ENCODE measurements around the gene TNFRSF4. TPM values are rescaled to one million over a fixed set of nuclear protein-coding genes. Genes with fewer than 3 reads are reported as not detected.

The TNFRSF4 gene
- polyA plus RNA-seq, 2 of the 4 experiments (the other 2 are of a cell fraction) = not detected

GRCh38 chr1:1189111-1189510 is 24.8 kb downstream of the TNFRSF4 start:
- H3K9me3 ChIP-seq = no peaks in the 10 kb centered on the region
- no peak overlapping the region for H3K4me2 ChIP-seq
- ChIA-PET POLR2A (no interaction called here), CTCF (no interaction called here)
- no peak for FAIRE-seq
- H3K27ac ChIP-seq = no peak overlapping the region
- DNase-seq (ENCODE audit: low read depth in 1 of 2, low spot score in 1 of 2) = no peak
- no peak for ATAC-seq
- no peaks in the 10 kb centered on the region for H3K4me1 ChIP-seq
- no peak for TF ChIP-seq USF2 (IDR thresholded peaks at IDR 0.05)
- TF ChIP-seq NFE2L2 (conservative IDR thresholded peaks at IDR 0.05; ENCODE audit: low read length) = no peak
- TF ChIP-seq FOSL2 (IDR thresholded peaks at IDR 0.05) = no peak
- no peak for TF ChIP-seq FOSL2 (CRISPR knock-in tag; IDR thresholded peaks at IDR 0.05)
- no peak for TF ChIP-seq SMC3 (IDR thresholded peaks at IDR 0.05)
- TF ChIP-seq EHF (CRISPR knock-in tag; IDR thresholded peaks at IDR 0.05) = no peak
- no peak for TF ChIP-seq ZSCAN20 (CRISPR knock-in tag; IDR thresholded peaks at IDR 0.05)
- no peak for TF ChIP-seq HOXB13 (CRISPR knock-in tag; IDR thresholded peaks at IDR 0.05; ENCODE audit: low read depth)
- TF ChIP-seq CEBPB (IDR thresholded peaks at IDR 0.05) = no peak
- no peak for TF ChIP-seq ELK1 (IDR thresholded peaks at IDR 0.05; ENCODE audit: low read depth, low read length)
- no peak for TF ChIP-seq RFX5 (IDR thresholded peaks at IDR 0.05)
- no peak for TF ChIP-seq CBX8 (IDR thresholded peaks at IDR 0.05)
- TF ChIP-seq ZNF302 (CRISPR knock-in tag; IDR thresholded peaks at IDR 0.05) = no peak
- no peak overlapping the region for H3K4me3 ChIP-seq
- 69% methylated on average over 5 of the region's 5 CpGs for WGBS (ENCODE audit: missing lambda C conversion rate)

GRCh38 chr1:1187938-1188337 is 26.0 kb downstream of the TNFRSF4 start:
- no peak for ATAC-seq
- POLR2A ChIA-PET = interaction anchor here (0.6 kb wide), 1 partner anchor 93 kb away, joined by 3 read pairs; no protein-coding TSS in a partner anchor
- TF ChIP-seq CEBPB (IDR thresholded peaks at IDR 0.05) (no peak), CBX8 (IDR thresholded peaks at IDR 0.05) (no peak), HMGXB4 (CRISPR knock-in tag; IDR thresholded peaks at IDR 0.05; ENCODE audit: borderline replicate concordance) (no peak), MAZ (IDR thresholded peaks at IDR 0.05; ENCODE audit: borderline replicate concordance, low read depth, low read length) (no peak), RARB (CRISPR knock-in tag; IDR thresholded peaks at IDR 0.05) (no peak), RFX5 (IDR thresholded peaks at IDR 0.05) (no peak), RCOR1 (IDR thresholded peaks at IDR 0.05; ENCODE audit: low read depth, low read length) (no peak), POLR2A (IDR thresholded peaks at IDR 0.05; ENCODE audit: low read length) (no peak), USF2 (IDR thresholded peaks at IDR 0.05) (no peak), ZSCAN20 (CRISPR knock-in tag; IDR thresholded peaks at IDR 0.05) (no peak)
- H3K4me1 ChIP-seq = no peaks in the 10 kb centered on the region
- no peak overlapping the region for H3K27ac ChIP-seq
- H3K4me2 ChIP-seq = no peak overlapping the region
- FAIRE-seq = no peak
- no peaks in the 10 kb centered on the region for H3K9me3 ChIP-seq
- CTCF ChIA-PET = interaction anchor here (0.6 to 1.0 kb wide), 3 partner anchors 14 to 104 kb away, joined by 3 read pairs; partner anchors contain the start of gene TTLL10
- DNase-seq (ENCODE audit: low read depth in 1 of 2, low spot score in 1 of 2) = no peak
- H3K4me3 ChIP-seq = no peak overlapping the region

GRCh38 chr1:1185101-1185765 is 28.7 kb downstream of the TNFRSF4 start:
- H3K4me3 ChIP-seq = no peak overlapping the region
- ChIA-PET CTCF (no interaction called here), POLR2A (no interaction called here)
- FAIRE-seq (no peak), ATAC-seq (no peak), DNase-seq (ENCODE audit: low read depth in 1 of 2, low spot score in 1 of 2) (no peak)
- 81% methylated on average over 22 of the region's 31 CpGs for WGBS (ENCODE audit: missing lambda C conversion rate)
- TF ChIP-seq NPAS2 (CRISPR knock-in tag; IDR thresholded peaks at IDR 0.05; ENCODE audit: borderline replicate concordance) = no peak
- no peak for TF ChIP-seq CHD4 (IDR thresholded peaks at IDR 0.05; ENCODE audit: borderline replicate concordance)
- no peak for TF ChIP-seq CHD2 (IDR thresholded peaks at IDR 0.05; ENCODE audit: low read length, partially characterized antibody)
- no peak for TF ChIP-seq JUN (IDR thresholded peaks at IDR 0.05)
- no peak overlapping the region for H3K4me2 ChIP-seq
- no peaks in the 10 kb centered on the region for H3K4me1 ChIP-seq
- H3K9me3 ChIP-seq = no peaks in the 10 kb centered on the region
- H3K27ac ChIP-seq = no peak overlapping the region

Measured in A549 (cell line).